Colon (tissue), 2 donors: ENCODE results near the gene NPB.

Experiments
- FAIRE-seq: peaks from 2 replicates; lab custom pipeline; 2012; peaks lifted over from hg19 to GRCh38; lab: Jason Lieb, UNC
- donor health status: control.
- donor health status: control.

NPB gene

GRCh38 chr17:81941484-81942166 lies 39.6 kb downstream of the NPB start:
- no peak for FAIRE-seq

- no peak for FAIRE-seq
Observed at GRCh38 chr17:81942167-81942553, 40.1 kb downstream of the NPB start.

GRCh38 chr17:81944858-81945257 lies 42.8 kb downstream of the NPB start:
- FAIRE-seq: no peak

- no peak for FAIRE-seq
Observed at GRCh38 chr17:81947189-81947588, 45.2 kb downstream of the NPB start, which contains the start of gene MYADML2. TSS of gene MYADML2 (minus strand) at chr17:81947233. CDS start at chr17:81941741, 5,492 bp downstream.

GRCh38 chr17:81948635-81949378 lies 46.8 kb downstream of the NPB start:
- no peak for FAIRE-seq

GRCh38 chr17:81950501-81950900 lies 48.5 kb downstream of the NPB start:
- no peak for FAIRE-seq

- no peak for FAIRE-seq
Observed at GRCh38 chr17:81951785-81952684, 50.0 kb downstream of the NPB start.
